ENCODE data around the gene OR2M7. TPM values are rescaled to one million over a fixed set of nuclear protein-coding genes. Genes with fewer than 3 reads are reported as not detected.
"Not testable (repeated sequence)": the region's sequence is repeated elsewhere in the genome, so short reads cannot be mapped to it uniquely, and the experiment has no call there.

Gene OR2M7
- total RNA-seq, 1 donor from 2014 or later = not detected

GRCh38 chr1:248306103-248306502, 18.3 kb downstream of the OR2M7 start:
- no peak overlapping the region for H3K4me3 Mint-ChIP-seq
- Histone ChIP-seq H3K4me2 (no peak overlapping the region), H4K20me1 (ENCODE audit: low read depth) (no peaks in the 10 kb centered on the region), H3K4me3 (no peak overlapping the region), H3K79me2 (ENCODE audit: low read depth) (no peaks in the 10 kb centered on the region), H2AFZ (replicated peaks) (no peak overlapping the region), H3K36me3 (no peaks in the 10 kb centered on the region), H3K9ac (no peak overlapping the region), H3K27ac (no peak overlapping the region), H3K9me3 (ENCODE audit: low read depth) (peaks cover 15% of the 10 kb centered on the region), H3K4me1 (no peaks in the 10 kb centered on the region), H3K27me3 (no peaks in the 10 kb centered on the region), H3F3A (ENCODE audit: low read depth) (no peaks in the 10 kb centered on the region)
- no peaks in the 10 kb centered on the region for H3K36me3 Mint-ChIP-seq
- H3K4me1 Mint-ChIP-seq = no peaks in the 10 kb centered on the region
- H3K27me3 Mint-ChIP-seq (ENCODE audit: insufficient read depth, low read depth) = no peaks in the 10 kb centered on the region
- TF ChIP-seq EZH2phosphoT487 (IDR thresholded peaks at IDR 0.05) = no peak
- no peak for DNase-seq (ENCODE audit: low spot score)
- H3K9me3 Mint-ChIP-seq = peaks cover 37% of the 10 kb centered on the region
- no peak overlapping the region for H3K27ac Mint-ChIP-seq

- not testable (repeated sequence) for H4K20me1 ChIP-seq (ENCODE audit: low read depth); H3K27me3 ChIP-seq; H3F3A ChIP-seq (ENCODE audit: low read depth); H3K4me3 Mint-ChIP-seq; H3K27ac Mint-ChIP-seq; H3K4me3 ChIP-seq; H3K79me2 ChIP-seq (ENCODE audit: low read depth); H3K36me3 ChIP-seq; H3K9ac ChIP-seq; H2AFZ ChIP-seq (replicated peaks); H3K27me3 Mint-ChIP-seq (ENCODE audit: insufficient read depth, low read depth); H3K27ac ChIP-seq; DNase-seq (ENCODE audit: low spot score); H3K36me3 Mint-ChIP-seq; H3K4me1 Mint-ChIP-seq; H3K4me2 ChIP-seq; H3K4me1 ChIP-seq
- H3K9me3 Mint-ChIP-seq = peaks cover 35% of the 10 kb centered on the region
- H3K9me3 ChIP-seq (ENCODE audit: low read depth) = peaks cover 14% of the 10 kb centered on the region
Measured at GRCh38 chr1:248305672-248306071, 18.7 kb downstream of the OR2M7 start.

- Mint-ChIP-seq H3K27me3 (ENCODE audit: insufficient read depth, low read depth) (no peaks in the 10 kb centered on the region), H3K4me1 (no peaks in the 10 kb centered on the region), H3K4me3 (no peak within 1 kb of the TSS), H3K9me3 (peaks cover 26% of the 10 kb centered on the region), H3K36me3 (no peaks in the 10 kb centered on the region), H3K27ac (no peak within 1 kb of the TSS)
- Histone ChIP-seq H3K9me3 (ENCODE audit: low read depth) (peaks cover 9% of the 10 kb centered on the region), H3K79me2 (ENCODE audit: low read depth) (no peaks in the 10 kb centered on the region), H4K20me1 (ENCODE audit: low read depth) (no peaks in the 10 kb centered on the region), H3K4me3 (no peak within 1 kb of the TSS), H3K9ac (no peak within 1 kb of the TSS), H2AFZ (replicated peaks) (no peak within 1 kb of the TSS), H3K27ac (no peak within 1 kb of the TSS), H3K4me1 (no peaks in the 10 kb centered on the region), H3K27me3 (no peaks in the 10 kb centered on the region), H3K4me2 (no peak within 1 kb of the TSS), H3K36me3 (no peaks in the 10 kb centered on the region), H3F3A (ENCODE audit: low read depth) (no peaks in the 10 kb centered on the region)
- TF ChIP-seq EZH2 (IDR thresholded peaks at IDR 0.05) (no peak), CTCF (IDR thresholded peaks at IDR 0.05) (no peak), EZH2phosphoT487 (IDR thresholded peaks at IDR 0.05) (no peak)
- DNase-seq (ENCODE audit: low spot score) = no peak
Measured at GRCh38 chr1:248303324-248303723, 21.0 kb downstream of the OR2M7 start, which contains the start of gene OR2T12. TSS of gene OR2T12 (minus strand) at chr1:248303424. CDS start at chr1:248295578, 7,846 bp downstream.

GRCh38 chr1:248288391-248288790, 36.0 kb downstream of the OR2M7 start:
- no peak overlapping the region for H3K4me2 ChIP-seq
- H3K4me3 Mint-ChIP-seq = no peak overlapping the region

GRCh38 chr1:248277876-248278275, 46.5 kb downstream of the OR2M7 start, which contains the start of gene OR2T33:
TSS of gene OR2T33 (minus strand) at chr1:248277976. CDS start at chr1:248273814, 4,162 bp downstream.
- Histone ChIP-seq H3F3A (ENCODE audit: low read depth) (no peaks in the 10 kb centered on the region), H3K27me3 (no peaks in the 10 kb centered on the region), H2AFZ (replicated peaks) (no peak within 1 kb of the TSS), H3K9ac (no peak within 1 kb of the TSS), H3K4me3 (no peak within 1 kb of the TSS), H4K20me1 (ENCODE audit: low read depth) (no peaks in the 10 kb centered on the region), H3K27ac (no peak within 1 kb of the TSS), H3K9me3 (ENCODE audit: low read depth) (peaks cover 29% of the 10 kb centered on the region), H3K4me2 (no peak within 1 kb of the TSS), H3K79me2 (ENCODE audit: low read depth) (no peaks in the 10 kb centered on the region), H3K36me3 (no peaks in the 10 kb centered on the region), H3K4me1 (no peaks in the 10 kb centered on the region)
- Mint-ChIP-seq H3K36me3 (no peaks in the 10 kb centered on the region), H3K27ac (no peak within 1 kb of the TSS), H3K9me3 (peaks cover 25% of the 10 kb centered on the region), H3K27me3 (ENCODE audit: insufficient read depth, low read depth) (no peaks in the 10 kb centered on the region), H3K4me3 (no peak within 1 kb of the TSS), H3K4me1 (no peaks in the 10 kb centered on the region)
- TF ChIP-seq CTCF (IDR thresholded peaks at IDR 0.05) = no peak
- no peak for TF ChIP-seq EZH2phosphoT487 (IDR thresholded peaks at IDR 0.05)
- TF ChIP-seq EZH2 (IDR thresholded peaks at IDR 0.05) = no peak
- no peak for DNase-seq (ENCODE audit: low spot score)

More at GRCh38 chr1:248288391-248288790, 36.0 kb downstream of the OR2M7 start:
- H3K9ac ChIP-seq = no peak overlapping the region
- H3F3A ChIP-seq (ENCODE audit: low read depth) = no peaks in the 10 kb centered on the region
- no peak overlapping the region for H3K27ac ChIP-seq
- H3K36me3 ChIP-seq = no peaks in the 10 kb centered on the region
- H3K9me3 ChIP-seq (ENCODE audit: low read depth) = peaks cover 15% of the 10 kb centered on the region
- no peak overlapping the region for H3K4me3 ChIP-seq
- H4K20me1 ChIP-seq (ENCODE audit: low read depth) = no peaks in the 10 kb centered on the region
- Mint-ChIP-seq H3K27ac (no peak overlapping the region), H3K36me3 (no peaks in the 10 kb centered on the region), H3K9me3 (peaks cover 23% of the 10 kb centered on the region), H3K27me3 (ENCODE audit: insufficient read depth, low read depth) (no peaks in the 10 kb centered on the region), H3K4me1 (no peaks in the 10 kb centered on the region)
- no peak for DNase-seq (ENCODE audit: low spot score)
- no peak for TF ChIP-seq EZH2 (IDR thresholded peaks at IDR 0.05)
- H3K27me3 ChIP-seq = no peaks in the 10 kb centered on the region
- no peaks in the 10 kb centered on the region for H3K4me1 ChIP-seq
- no peak overlapping the region for H2AFZ ChIP-seq (replicated peaks)
- no peaks in the 10 kb centered on the region for H3K79me2 ChIP-seq (ENCODE audit: low read depth)
